PC-3 (cell line): ENCODE results near the gene CUEDC2.

Experiments
- EZH2 ChIP-seq: fragments of 300-600 bp; sonication (generic); IDR thresholded peaks from one replicate; pipeline ENCODE4 v1.6.1; 2017; ENCODE audit warnings: antibody characterized with exemption, mild to moderate bottlenecking, low read length; ENCODE audit not compliant: unreplicated experiment
- TF ChIP-seq, protein P1 (sequence below): fragments of 300-600 bp; sonication (generic); conservative IDR thresholded peaks from 2 replicates; pipeline ENCODE4 v1.5.1; 2017; ENCODE audit warnings: antibody characterized with exemption, low read depth, mild to moderate bottlenecking, low read length

DNA sequence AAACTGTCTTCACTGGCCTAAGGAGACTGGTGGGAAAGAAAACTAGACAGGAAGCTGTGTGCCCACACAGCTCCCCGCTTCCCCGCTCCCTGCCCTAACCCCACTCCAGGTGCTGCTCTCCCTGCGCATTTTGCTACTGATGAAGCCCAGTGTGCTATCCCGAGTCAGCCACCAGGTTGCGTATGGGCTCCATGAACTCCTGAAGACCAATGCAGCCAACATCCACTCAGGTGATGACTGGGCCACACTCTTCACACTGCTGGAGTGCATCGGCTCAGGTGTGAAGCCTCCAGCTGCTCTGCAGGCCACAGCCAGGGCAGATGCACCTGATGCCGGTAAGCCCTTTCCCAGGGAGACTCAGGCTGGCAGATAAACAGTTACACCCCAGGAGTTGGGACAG, 57.1 kb downstream of the CUEDC2 start:
- TF ChIP-seq, protein P1, sequence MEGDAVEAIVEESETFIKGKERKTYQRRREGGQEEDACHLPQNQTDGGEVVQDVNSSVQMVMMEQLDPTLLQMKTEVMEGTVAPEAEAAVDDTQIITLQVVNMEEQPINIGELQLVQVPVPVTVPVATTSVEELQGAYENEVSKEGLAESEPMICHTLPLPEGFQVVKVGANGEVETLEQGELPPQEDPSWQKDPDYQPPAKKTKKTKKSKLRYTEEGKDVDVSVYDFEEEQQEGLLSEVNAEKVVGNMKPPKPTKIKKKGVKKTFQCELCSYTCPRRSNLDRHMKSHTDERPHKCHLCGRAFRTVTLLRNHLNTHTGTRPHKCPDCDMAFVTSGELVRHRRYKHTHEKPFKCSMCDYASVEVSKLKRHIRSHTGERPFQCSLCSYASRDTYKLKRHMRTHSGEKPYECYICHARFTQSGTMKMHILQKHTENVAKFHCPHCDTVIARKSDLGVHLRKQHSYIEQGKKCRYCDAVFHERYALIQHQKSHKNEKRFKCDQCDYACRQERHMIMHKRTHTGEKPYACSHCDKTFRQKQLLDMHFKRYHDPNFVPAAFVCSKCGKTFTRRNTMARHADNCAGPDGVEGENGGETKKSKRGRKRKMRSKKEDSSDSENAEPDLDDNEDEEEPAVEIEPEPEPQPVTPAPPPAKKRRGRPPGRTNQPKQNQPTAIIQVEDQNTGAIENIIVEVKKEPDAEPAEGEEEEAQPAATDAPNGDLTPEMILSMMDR: peak; percentile 20; the same call in 1 of the 2 replicates
- no peak for TF ChIP-seq EZH2
